OCI-LY7 (cell line): Measurements from ENCODE around the gene USP8.
"Not testable (repeated sequence)": the region's sequence is repeated elsewhere in the genome, so short reads cannot be mapped to it uniquely, and the experiment has no call there.

Experiments used
- EZH2phosphoT487 ChIP-seq: fragments of 200-600 bp; sonication (generic); IDR thresholded peaks from 2 replicates; pipeline ENCODE4 v1.6.1; 2018; ENCODE audit warnings: low read depth, borderline replicate concordance, mild to moderate bottlenecking, mixed run types, antibody characterized with exemption, low read length, moderate library complexity, mixed read lengths
- TF ChIP-seq, protein P1 (sequence below): fragments of 200-600 bp; sonication (generic); conservative IDR thresholded peaks from 2 replicates; pipeline ENCODE4 v1.5.1; 2014; ENCODE audit warnings: mild to moderate bottlenecking, antibody characterized with exemption, low read length, moderate library complexity, mixed read lengths

DNA sequence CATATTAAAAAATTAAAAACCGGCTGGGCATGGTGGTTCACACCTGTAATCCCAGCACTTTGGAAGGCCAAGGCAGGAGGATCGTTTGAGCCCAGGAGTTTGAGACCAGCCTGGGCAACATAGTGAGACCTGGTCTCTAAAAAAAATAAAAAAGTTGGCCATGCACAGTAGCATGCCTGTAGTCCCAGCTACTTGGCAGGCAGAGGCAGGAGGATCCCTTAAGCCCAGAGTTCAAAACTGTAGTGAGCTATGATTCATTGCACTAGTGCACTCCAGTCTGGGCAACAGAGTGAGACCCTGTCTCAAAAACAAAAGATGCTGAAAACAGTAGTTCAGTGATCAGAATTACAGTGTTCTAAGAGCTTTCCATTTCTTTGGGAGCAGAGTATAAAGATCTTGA, 81.5 kb downstream of the USP8 start:
- TF ChIP-seq, protein P1, sequence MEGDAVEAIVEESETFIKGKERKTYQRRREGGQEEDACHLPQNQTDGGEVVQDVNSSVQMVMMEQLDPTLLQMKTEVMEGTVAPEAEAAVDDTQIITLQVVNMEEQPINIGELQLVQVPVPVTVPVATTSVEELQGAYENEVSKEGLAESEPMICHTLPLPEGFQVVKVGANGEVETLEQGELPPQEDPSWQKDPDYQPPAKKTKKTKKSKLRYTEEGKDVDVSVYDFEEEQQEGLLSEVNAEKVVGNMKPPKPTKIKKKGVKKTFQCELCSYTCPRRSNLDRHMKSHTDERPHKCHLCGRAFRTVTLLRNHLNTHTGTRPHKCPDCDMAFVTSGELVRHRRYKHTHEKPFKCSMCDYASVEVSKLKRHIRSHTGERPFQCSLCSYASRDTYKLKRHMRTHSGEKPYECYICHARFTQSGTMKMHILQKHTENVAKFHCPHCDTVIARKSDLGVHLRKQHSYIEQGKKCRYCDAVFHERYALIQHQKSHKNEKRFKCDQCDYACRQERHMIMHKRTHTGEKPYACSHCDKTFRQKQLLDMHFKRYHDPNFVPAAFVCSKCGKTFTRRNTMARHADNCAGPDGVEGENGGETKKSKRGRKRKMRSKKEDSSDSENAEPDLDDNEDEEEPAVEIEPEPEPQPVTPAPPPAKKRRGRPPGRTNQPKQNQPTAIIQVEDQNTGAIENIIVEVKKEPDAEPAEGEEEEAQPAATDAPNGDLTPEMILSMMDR: not testable (repeated sequence)
- not testable (repeated sequence) for TF ChIP-seq EZH2phosphoT487
